GM10248 (cell line): Measurements from ENCODE around the gene BCOR.

Experiments used
- CTCF ChIA-PET: fragments of 300-600 bp; sonication (Branson Sonifier 250); formaldehyde crosslinking; extraction: SDS; loops from one replicate; lab custom pipeline; 2021; ENCODE audit warnings: antibody characterized with exemption; lab: Yijun Ruan, JAX
- POLR2A ChIA-PET: fragments of 350-650 bp; sonication (Branson Sonifier 250); formaldehyde crosslinking; extraction: SDS; loops from one replicate; lab custom pipeline; 2020; ENCODE audit warnings: antibody characterized with exemption; lab: Yijun Ruan, JAX
- DNase-seq: peaks from one replicate; pipeline ENCODE4 v3.0.0; 2012; ENCODE audit errors: extremely low spot score
- TF ChIP-seq, protein P1 (sequence below): IDR thresholded peaks from 2 replicates; pipeline ENCODE4 v1.5.1; 2012; ENCODE audit warnings: mild to moderate bottlenecking, low read depth; ENCODE audit errors: extremely low read depth, missing control alignments, control extremely low read depth

Gene BCOR

GRCh38 chrX:40065296-40066046 lies 32.3 kb downstream of the BCOR start:
- POLR2A ChIA-PET: no interaction called here
- DNase-seq: no peak
- TF ChIP-seq, protein P1, sequence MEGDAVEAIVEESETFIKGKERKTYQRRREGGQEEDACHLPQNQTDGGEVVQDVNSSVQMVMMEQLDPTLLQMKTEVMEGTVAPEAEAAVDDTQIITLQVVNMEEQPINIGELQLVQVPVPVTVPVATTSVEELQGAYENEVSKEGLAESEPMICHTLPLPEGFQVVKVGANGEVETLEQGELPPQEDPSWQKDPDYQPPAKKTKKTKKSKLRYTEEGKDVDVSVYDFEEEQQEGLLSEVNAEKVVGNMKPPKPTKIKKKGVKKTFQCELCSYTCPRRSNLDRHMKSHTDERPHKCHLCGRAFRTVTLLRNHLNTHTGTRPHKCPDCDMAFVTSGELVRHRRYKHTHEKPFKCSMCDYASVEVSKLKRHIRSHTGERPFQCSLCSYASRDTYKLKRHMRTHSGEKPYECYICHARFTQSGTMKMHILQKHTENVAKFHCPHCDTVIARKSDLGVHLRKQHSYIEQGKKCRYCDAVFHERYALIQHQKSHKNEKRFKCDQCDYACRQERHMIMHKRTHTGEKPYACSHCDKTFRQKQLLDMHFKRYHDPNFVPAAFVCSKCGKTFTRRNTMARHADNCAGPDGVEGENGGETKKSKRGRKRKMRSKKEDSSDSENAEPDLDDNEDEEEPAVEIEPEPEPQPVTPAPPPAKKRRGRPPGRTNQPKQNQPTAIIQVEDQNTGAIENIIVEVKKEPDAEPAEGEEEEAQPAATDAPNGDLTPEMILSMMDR: no peak
- CTCF ChIA-PET: no interaction called here

DNA sequence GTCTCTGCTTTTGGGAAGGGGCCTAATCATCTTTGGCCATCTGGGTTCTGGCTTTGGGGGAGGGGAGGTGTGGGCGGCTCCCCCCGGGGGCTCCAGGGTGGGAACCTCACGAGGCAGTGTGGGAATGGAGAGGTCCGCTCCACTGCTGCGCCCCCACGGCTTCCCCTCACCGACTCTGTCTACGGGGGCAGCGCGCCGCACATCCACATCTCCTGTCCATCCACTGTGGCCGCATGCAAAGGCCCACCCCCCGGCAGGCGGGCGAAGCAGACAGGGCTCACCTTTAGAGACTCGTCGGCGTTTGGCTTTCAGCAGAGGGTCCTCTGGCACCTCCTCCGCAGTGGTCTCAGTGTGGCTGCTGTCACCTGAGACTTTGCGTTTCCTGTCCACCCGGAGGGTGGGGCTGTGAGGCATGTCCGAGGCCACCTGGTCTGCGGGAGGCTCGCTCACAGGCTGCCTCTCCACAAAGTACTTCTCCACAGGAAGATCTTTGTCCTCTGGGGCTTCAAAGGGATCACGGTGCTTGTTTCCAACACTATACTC lies 33.6 kb downstream of the BCOR start:
- TF ChIP-seq, protein P1: no peak
- CTCF ChIA-PET: no interaction called here
- POLR2A ChIA-PET: no interaction called here
- DNase-seq: no peak

DNA sequence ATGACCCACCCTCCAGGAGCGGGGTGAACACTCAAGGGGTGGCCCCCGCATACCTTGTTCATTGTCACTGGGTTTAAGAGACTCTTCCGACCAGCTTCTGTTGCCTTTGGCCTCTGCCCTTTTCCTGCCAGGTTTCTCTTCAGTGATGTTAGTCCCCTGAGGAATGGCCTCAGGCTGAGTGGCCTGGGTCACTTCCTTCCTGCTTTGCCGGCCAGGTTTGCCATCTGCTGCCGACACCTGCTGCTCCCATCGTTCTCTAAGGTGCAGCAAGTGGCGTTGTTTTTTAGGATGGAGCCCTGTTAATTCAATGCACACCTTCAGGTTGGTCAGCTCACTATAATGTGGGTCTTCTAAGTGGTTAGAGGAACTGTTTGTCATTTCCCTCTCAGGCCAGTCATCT lies 34.2 kb downstream of the BCOR start:
- DNase-seq: no peak
- TF ChIP-seq, protein P1: no peak
- POLR2A ChIA-PET: no interaction called here
- CTCF ChIA-PET: no interaction called here

- CTCF ChIA-PET: no interaction called here
- TF ChIP-seq, protein P1: no peak
- no peak for DNase-seq
- POLR2A ChIA-PET: no interaction called here
These were observed 35.1 kb downstream of the BCOR start for GRCh38 chrX:40062525-40063155.

GRCh38 chrX:40061871-40062524 lies 35.8 kb downstream of the BCOR start:
- POLR2A ChIA-PET: no interaction called here

GRCh38 chrX:40061005-40061404 lies 36.8 kb downstream of the BCOR start:
- TF ChIP-seq, protein P1: no peak
- DNase-seq: no peak
- ChIA-PET CTCF (no interaction called here), POLR2A (no interaction called here)

More at GRCh38 chrX:40061871-40062524, 35.8 kb downstream of the BCOR start:
- TF ChIP-seq, protein P1: no peak
- no peak for DNase-seq
- CTCF ChIA-PET: no interaction called here
